ENCODE results near the gene GOPC. TPM values are rescaled to one million over a fixed set of nuclear protein-coding genes. Genes with fewer than 3 reads are reported as not detected.

The GOPC gene
- total RNA-seq, 1 donor from 2014 or later = 31.5 TPM

- DNase-seq (ENCODE audit: low spot score) = no peak
- intact Hi-C loops (cut with DNase I) = no loop called here
- ATAC-seq = no peak
Measured at GRCh38 chr6:117600008-117600743, 2.1 kb downstream of the GOPC start.

- no peak for ATAC-seq
- DNase-seq (ENCODE audit: low spot score) = no peak
- intact Hi-C loops (cut with DNase I) = no loop called here
Measured at GRCh38 chr6:117597755-117598154, 4.6 kb downstream of the GOPC start.

- intact Hi-C loops (cut with DNase I) = no loop called here
Measured at GRCh38 chr6:117595099-117595923, 7.0 kb downstream of the GOPC start.

GRCh38 chr6:117592983-117593759 is 9.1 kb downstream of the GOPC start:
- ATAC-seq = no peak
- no peak for DNase-seq (ENCODE audit: low spot score)
- intact Hi-C loops (cut with DNase I) = loop anchor here (5.0 kb wide), 1 partner anchor 1514 kb away; no protein-coding TSS in a partner anchor

More at GRCh38 chr6:117595099-117595923, 7.0 kb downstream of the GOPC start:
- DNase-seq (ENCODE audit: low spot score) (no peak), ATAC-seq (no peak)

- intact Hi-C loops (cut with DNase I) = loop anchor here (5.0 kb wide), 1 partner anchor 1516 kb away; no protein-coding TSS in a partner anchor
- ATAC-seq = no peak
- no peak for DNase-seq (ENCODE audit: low spot score)
Measured at GRCh38 chr6:117591405-117591804, 10.9 kb downstream of the GOPC start.

GRCh38 chr6:117590447-117590846 is 11.9 kb downstream of the GOPC start:
- intact Hi-C loops (cut with DNase I) = loop anchor here (5.0 kb wide), 1 partner anchor 1517 kb away; no protein-coding TSS in a partner anchor
- no peak for DNase-seq (ENCODE audit: low spot score)
- no peak for ATAC-seq

GRCh38 chr6:117585647-117586046 is 16.7 kb downstream of the GOPC start:
- DNase-seq (ENCODE audit: low spot score) (no peak), ATAC-seq (no peak)
- intact Hi-C loops (cut with DNase I) = no loop called here

GRCh38 chr6:117574198-117574597 is 28.1 kb downstream of the GOPC start:
- DNase-seq (ENCODE audit: low spot score) (no peak), ATAC-seq (no peak)
- intact Hi-C loops (cut with DNase I) = no loop called here

- no peak for DNase-seq (ENCODE audit: low spot score)
- intact Hi-C loops (cut with DNase I) = no loop called here
- no peak for ATAC-seq
Measured at GRCh38 chr6:117573006-117573680, 29.2 kb downstream of the GOPC start.

GRCh38 chr6:117568831-117569410 is 33.4 kb downstream of the GOPC start:
- ATAC-seq (no peak), DNase-seq (ENCODE audit: low spot score) (no peak)
- intact Hi-C loops (cut with DNase I) = no loop called here

GRCh38 chr6:117568247-117568646 is 34.1 kb downstream of the GOPC start:
- ATAC-seq (no peak), DNase-seq (ENCODE audit: low spot score) (no peak)
- intact Hi-C loops (cut with DNase I) = no loop called here

- intact Hi-C loops (cut with DNase I) = no loop called here
- DNase-seq (ENCODE audit: low spot score) (no peak), ATAC-seq (no peak)
Measured at GRCh38 chr6:117564681-117565080, 37.6 kb downstream of the GOPC start.

GRCh38 chr6:117561128-117561527 is 41.2 kb downstream of the GOPC start:
- no peak for ATAC-seq
- no peak for DNase-seq (ENCODE audit: low spot score)
- intact Hi-C loops (cut with DNase I) = no loop called here

- intact Hi-C loops (cut with DNase I) = loop anchor here (5.0 kb wide), 1 partner anchor 107 kb away; no protein-coding TSS in a partner anchor
- no peak for DNase-seq (ENCODE audit: low spot score)
- ATAC-seq = no peak
Measured at GRCh38 chr6:117559299-117559698, 43.0 kb downstream of the GOPC start.

GRCh38 chr6:117558818-117559217 is 43.5 kb downstream of the GOPC start:
- DNase-seq (ENCODE audit: low spot score) (no peak), ATAC-seq (no peak)
- intact Hi-C loops (cut with DNase I) = loop anchor here (5.0 kb wide), 1 partner anchor 107 kb away; no protein-coding TSS in a partner anchor

- ATAC-seq = no peak
- DNase-seq (ENCODE audit: low spot score) = no peak
- intact Hi-C loops (cut with DNase I) = loop anchor here (5.0 kb wide), 1 partner anchor 106 kb away; no protein-coding TSS in a partner anchor
Measured at GRCh38 chr6:117557951-117558350, 44.4 kb downstream of the GOPC start.

GRCh38 chr6:117555882-117556498 is 46.3 kb downstream of the GOPC start:
- ATAC-seq (no peak), DNase-seq (ENCODE audit: low spot score) (peak; percentile 67)
- intact Hi-C loops (cut with DNase I) = loop anchor here (5.0 kb wide), 1 partner anchor 104 kb away; no protein-coding TSS in a partner anchor
